GM21515 (cell line): ENCODE measurements around the gene PRSS33.

Experiments used
- ATAC-seq: cut with Tn5 transposase; IDR thresholded peaks from one replicate; pipeline ENCODE4 v1.9.1; 2021; ENCODE audit not compliant: unreplicated experiment

The PRSS33 gene

DNA sequence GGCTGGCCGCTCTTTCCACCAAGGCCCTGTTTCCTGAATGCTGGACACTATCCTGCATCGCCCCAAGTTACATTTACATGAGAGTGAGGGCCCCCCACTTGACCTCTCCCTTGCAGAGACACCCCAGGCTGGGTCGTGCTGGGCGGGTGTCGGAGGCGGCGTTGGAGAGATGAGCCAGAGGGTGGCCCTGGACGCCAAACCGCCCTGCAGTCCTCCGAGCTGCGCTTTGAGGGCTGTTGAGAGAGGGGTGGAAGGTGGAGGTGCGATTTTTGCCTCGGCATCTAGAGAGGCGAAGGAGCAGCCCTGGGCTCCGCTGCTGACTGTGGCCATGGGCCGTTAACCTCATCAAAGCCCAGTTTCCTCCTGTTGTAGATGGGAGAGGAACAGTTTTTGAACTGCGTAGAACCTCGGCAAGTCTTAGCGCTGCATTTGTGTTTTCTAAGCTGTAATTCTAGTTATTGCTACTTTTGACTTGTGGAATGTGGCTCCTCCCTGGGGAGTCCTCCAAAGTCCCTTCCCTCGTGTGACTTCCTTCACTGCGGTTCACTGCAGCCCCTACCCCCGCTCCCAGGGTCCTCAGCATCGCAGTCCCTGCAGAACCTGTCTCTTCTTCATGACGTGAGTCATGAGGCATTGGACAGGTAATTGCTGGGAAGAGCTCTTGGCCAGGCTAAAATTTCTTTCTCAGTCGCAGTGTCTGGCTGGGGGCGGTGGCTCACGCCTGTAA, 9.3 kb downstream of the PRSS33 start:
- peak; percentile 8 for ATAC-seq

DNA sequence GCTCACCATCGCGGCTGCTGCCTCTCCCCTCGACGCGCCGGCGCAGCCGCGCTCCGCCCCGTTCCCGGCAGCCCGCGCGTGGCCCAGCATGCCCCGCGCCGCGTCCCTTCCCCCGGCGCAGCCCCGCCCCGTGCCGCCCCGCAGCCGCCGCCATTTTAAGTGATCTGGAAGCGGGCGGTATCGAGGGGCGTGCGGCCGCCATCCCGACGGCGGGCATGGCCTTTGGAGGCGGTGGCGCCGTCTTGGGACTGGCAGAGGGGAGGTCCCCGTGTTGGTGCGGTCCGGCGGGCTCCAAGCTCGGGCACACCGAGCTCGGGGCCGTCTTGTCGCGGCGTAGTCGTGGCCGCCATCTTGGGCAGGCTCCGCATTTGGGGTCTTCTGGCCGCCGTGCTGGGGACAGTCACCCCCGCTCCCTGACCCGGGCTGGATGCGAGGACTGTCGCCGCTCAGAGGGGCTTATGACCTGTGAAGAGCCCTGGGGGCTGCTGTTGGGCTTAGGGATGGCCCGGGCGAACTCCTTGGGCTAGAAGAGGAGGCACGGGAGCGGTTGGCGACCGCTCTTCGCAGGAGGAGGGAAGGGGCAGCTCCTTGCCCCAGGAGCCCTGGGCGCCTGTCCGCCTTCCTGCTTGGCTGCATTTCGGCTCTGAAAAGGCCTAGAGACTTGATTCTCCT, 10.0 kb downstream of the PRSS33 start, which contains the start of gene ELOB:
ELOB (minus strand) TSS at position 50 of the 672 bp plus-strand sequence; CDS start at position 9, 41 bp downstream.
- peak; percentile 60 for ATAC-seq

DNA sequence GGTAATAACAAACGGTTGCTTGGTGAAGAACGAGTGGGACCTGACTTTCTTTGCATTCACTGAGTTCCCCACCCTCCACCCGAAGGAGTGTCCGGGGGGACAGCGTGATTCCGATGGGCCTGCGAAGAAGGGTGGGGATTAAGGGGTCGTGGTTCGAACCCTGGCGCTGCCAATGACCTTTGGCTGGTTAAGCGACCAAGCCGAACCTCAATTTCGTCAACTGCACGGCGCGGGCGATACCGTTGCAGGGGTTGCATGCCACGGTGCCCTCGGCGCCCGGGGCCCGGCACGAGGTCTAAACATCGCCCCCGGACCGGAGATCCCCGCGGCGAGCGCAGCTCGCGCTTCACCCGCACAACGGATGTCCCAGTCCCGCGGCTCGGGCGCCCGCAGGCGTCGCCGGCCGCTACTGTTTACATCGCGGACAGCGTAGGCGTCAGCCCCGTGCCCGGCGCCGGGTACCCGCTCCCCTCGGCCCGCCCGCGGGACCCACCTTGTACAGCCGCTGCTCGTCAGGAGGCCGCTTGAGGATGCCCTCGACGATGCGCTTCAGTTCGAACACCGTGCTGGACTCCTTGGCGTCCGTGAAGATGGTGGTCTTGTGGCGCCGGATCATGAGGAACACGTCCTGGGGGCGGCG, 10.7 kb downstream of the PRSS33 start:
- ATAC-seq: peak; percentile 14

DNA sequence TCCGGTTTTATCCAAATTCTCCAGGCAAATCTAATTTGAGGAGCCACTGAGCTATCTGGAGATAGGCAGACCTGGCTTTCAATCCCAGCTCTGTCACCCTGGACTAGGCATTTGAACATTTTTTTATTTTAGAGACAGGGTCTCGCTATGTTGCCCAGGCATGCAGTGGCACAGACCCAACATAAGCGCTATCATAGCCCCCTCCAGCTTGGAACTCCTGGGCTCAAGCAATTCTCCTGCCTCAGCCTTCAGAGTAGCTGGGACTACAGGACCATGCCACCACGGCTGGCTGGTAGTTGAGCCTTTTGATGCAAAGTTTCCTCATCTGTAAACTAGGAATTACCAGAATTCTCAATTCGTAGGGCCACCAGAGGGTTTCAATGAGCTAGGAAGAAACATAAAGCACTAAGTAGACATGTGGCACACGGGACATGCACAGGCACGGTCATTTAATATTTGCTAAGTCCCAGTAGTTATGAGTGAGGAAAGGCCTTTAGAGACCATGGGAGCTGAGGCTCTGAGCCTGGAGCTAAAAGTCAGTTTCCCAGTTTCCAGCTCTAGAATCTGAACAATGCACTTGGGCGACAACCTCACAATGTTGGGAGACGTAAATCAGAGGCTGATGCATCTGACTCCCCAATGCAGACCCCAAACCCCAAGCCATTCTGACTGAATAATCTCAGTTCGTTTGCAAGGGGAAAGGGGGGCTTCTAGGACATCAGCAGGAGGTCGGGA, 11.4 kb downstream of the PRSS33 start:
- no peak for ATAC-seq

DNA sequence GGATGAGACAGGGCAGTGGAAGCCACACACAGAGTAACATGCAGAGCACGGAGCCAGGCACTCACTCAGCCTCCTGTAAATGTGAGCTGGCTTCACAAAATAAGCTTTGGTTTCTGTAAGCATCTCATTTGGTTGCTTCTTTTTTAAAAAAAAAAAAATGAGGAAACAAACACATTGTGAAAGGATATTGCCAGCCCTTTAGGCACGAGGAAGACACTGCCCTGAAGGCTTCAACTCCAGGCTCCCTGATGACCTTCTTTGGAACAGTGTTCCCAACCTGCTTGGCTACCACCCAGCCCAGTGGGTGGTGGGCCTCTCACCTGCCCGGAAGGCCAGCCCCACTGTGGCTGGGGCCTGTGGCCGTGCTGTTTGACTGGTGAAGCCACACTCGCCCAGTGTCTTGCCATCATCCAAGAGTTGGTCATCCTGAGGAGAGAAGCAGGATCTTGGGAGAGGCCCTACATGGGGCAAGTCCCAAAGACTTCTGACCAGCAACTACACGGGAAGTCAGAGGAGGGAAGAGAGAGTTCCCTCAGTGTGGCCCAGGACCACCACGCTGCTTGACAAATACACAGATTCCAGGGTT, 12.1 kb downstream of the PRSS33 start:
- ATAC-seq: no peak

DNA sequence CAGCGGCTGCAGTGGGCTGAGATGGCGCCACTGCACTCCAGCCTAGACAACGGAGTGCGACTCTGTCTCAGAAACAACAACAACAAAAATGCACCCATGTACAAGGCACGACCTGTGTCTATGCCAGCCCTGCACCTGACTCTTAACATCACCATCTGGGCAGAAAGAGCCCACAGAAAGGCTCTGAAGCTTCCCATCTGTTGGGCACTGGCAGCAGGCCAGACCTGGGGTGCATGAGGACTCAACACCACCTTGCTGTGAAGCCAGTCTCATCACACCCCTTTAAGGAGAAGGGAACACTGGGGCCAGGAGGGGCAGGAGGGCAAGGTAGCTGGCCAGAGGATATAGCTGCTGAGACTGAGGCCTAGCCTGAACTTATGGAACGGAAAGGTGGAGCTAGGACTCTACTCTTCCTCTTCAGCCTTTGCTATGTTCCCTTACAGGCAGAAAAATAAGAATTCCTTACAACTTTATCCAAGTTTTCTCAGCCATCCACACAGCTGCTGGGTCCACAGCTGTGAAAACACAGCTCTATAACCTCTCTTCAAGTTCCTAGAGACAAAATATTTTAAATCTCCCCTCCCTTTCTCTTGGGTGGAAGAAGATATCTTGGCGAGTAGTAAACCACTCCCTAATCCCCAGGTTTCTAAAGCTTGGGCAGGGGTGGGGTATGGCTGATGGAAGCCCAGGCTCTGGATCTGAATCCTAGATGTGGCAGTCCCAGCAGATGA, 13.0 kb downstream of the PRSS33 start:
- ATAC-seq: no peak

DNA sequence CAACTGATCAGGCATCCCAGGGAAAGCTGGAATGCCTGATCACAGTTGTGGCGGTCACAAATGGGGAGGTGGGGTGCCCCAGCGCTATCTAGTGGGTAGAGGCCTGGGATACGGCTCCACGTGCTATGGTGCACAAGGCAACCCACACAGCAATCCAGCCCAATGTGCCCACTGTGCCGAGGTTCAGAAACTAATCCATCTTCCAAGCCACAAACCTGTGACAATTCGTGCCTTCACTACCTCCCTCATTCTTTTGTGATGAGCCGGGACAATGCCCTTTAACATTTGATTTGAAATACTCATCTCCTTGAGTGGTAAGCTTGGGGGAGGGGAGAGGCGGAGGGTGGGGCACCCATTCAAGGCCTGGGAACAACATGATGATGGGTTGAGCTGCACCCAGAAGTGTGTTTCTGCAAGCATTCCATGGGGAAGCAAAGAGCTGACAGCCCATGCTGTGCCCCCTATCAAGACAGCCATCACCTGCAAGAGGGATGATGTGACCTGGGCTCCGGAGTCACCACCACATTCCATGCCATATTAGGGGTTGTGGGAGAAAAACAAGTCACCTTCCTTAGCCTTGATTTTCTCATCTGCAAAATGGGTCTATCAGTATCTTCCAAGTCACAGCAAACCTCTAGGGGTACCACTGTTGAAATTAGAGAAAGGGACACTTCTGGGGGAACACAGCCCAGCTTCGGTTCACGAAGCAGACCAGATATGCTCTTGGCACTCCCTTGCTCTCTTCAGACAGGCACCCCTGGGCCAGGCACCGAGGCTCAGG, 14.0 kb downstream of the PRSS33 start:
- ATAC-seq: no peak

DNA sequence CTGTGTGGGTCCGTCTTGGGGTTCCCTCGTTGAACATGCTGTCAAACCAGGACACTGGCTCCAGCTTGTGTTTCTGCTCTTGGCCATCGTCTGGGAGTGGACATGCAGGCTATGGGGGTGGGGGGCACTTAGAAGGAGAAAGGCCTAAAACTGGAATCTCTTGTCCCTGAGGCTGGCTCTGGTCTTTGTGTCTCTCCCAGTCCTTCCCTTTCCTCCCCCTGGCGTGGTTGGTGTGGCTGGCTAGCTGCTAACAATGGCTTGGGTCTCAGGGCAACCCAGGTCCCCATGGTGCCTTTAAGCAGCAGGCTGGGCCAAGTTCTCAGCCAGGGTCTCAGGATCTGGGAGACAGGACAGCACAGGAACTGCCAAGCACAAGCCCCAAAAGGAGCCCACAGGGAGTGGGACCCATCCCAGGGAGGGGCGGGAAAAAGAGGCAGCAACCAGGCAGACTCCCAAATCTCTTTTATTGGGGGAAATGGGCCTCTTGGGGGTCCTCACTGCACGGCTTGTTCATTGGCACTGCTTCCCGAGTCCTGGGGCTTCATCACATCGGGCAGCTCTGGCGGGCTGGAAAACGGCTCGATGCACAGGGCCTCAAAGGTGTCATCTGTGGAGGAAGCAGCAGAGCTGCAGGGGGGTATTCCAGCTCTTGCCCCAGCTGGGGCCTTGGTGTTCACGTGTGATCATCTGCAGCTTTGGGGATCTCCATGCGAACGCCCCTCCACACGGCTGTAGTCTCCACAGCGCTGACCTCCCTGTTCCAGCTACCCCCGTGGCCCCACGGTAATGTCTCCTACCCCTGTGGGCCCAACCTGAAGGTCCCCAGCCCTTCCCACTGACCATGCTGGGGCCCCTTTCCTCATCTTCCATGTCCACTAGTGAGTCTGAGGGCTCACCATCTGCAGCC, 15.6 kb downstream of the PRSS33 start:
- no peak for ATAC-seq

DNA sequence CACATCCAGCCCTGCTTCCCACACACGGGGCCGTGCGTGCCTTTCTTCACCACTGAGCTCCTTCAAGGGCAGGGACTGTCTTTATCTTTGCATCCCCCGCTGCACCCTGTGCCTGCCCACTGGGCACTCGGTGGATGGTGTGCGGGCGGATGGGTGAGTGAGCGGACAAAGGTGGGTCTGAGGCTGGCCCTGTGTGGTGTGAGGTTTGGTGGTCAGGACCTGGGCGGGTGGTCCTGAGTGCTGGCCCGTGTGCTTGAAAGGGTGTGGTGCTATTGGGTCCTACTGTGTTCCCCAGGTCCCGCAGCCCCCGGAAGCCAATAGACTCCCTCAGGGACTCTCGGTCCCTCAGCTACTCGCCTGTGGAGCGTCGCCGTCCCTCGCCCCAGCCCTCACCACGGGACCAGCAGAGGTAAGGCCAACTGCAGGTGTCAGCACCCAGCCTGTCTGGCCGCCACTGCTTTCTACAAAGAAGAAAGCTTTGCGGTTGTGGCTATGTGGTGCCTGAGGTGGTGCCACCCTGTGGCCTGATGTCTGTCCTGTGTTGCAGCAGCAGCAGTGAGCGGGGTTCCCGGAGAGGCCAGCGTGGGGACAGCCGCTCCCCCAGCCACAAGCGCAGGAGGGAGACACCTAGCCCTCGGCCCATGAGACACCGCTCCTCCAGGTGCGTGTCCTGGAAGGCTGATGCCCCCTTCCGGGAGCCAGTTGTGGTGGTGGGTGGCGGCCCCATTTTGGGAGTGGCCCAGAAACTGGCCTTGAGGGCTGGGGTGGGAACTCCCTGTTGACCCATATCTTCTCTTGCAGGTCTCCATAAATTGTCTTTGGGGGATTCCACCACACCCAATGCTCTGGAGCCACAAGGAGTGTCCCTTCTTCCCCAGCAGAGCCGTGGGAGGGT, 17.1 kb downstream of the PRSS33 start:
- ATAC-seq: no peak

DNA sequence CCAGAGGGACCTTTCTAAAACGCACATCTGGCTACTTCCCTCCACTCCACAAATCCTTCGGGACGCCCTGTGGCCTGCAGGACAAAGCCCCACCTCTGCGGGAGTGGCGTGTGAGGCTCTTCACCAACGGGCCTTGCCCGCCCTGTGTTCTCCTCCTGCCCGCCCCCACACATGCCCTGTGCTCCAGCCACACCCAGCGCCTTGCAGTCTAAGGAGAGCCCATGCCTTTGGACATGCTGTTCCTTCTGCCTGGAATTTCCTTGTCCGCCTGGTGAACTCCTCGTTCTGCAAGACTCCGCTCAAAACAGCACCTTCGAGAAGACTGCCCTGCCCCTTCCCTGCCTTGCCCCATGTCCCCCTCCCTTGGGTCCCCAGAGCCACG, 17.7 kb downstream of the PRSS33 start:
- ATAC-seq: no peak

DNA sequence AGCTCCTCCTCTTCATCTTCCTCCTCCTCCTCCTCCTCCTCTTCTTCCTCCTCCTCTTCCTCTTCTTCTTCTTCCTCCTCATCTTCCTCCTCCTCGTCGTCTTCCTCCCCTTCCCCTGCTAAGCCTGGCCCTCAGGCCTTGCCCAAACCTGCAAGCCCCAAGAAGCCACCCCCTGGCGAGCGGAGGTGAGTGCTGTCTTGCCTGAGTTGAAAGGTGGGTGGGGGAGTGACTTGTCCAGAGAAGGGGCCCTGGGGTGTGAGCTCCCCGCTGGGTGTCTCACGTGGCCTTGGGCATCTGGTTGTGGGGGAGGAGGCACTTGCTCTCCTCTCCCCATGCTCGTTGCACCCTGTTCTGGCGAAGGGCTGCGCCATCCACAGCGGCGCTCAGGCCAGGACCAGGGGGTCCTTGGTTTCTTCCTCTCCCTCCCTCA, 18.2 kb downstream of the PRSS33 start:
- ATAC-seq: no peak

DNA sequence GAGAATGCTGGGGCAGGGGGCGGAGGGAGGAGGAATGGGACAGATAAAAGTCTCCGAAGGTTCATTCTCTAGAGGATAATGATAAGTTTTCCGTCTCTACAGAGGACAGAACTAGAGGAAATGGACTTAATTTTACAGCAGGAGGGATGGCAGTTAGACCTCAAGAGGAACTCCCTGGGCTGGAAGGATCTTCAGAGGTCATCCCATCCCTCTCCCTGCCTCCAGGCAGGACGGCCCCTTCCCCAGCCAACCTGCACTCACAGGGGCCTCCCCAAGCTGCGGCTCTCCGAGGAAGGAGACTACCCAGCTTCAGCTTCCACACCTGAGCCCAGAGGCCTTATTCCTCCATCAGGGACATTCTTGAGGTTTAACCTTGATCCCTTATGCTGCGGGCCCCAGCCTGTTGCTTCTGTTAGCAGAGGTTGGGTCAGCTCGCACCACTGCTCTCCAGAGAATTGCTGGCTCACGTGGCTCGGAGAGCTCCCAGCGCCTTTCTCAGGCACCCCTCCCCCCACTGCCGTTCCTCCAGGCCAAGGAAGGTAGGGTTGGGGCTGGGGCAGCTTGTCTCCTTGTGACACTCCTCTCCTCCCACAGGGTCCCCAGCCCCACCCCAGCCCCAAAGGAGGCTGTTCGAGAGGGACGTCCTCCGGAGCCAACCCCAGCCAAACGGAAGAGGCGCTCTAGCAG, 18.8 kb downstream of the PRSS33 start:
- no peak for ATAC-seq

DNA sequence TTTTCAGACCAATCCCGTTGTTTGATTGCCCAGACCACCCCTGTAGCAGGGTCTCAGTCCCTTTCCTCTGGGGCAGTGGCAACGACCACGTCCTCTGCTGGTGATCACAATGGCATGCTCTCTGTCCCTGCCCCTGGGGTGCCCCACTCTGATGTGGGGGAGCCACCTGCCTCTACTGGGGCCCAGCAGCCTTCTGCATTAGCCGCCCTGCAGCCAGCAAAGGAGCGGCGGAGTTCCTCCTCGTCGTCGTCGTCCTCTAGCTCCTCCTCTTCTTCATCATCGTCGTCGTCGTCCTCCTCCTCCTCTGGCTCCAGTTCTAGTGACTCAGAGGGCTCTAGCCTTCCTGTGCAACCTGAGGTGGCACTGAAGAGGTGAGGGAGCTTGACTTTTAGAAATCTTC, 19.5 kb downstream of the PRSS33 start:
- ATAC-seq: no peak

DNA sequence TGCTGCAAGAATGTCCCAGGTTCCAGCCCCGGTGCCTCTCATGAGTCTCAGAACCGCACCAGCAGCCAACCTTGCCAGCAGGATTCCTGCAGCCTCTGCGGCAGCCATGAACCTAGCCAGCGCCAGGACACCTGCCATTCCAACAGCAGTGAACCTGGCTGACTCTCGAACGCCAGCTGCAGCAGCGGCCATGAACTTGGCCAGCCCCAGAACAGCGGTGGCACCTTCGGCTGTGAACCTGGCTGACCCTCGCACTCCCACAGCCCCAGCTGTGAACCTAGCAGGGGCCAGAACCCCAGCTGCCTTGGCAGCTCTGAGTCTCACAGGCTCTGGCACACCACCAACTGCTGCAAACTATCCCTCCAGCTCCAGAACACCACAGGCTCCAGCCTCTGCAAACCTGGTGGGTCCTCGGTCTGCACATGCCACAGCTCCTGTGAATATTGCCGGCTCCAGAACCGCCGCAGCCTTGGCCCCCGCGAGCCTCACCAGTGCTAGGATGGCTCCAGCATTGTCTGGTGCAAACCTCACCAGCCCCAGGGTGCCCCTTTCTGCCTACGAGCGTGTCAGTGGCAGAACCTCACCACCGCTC, 20.1 kb downstream of the PRSS33 start:
- ATAC-seq: no peak

DNA sequence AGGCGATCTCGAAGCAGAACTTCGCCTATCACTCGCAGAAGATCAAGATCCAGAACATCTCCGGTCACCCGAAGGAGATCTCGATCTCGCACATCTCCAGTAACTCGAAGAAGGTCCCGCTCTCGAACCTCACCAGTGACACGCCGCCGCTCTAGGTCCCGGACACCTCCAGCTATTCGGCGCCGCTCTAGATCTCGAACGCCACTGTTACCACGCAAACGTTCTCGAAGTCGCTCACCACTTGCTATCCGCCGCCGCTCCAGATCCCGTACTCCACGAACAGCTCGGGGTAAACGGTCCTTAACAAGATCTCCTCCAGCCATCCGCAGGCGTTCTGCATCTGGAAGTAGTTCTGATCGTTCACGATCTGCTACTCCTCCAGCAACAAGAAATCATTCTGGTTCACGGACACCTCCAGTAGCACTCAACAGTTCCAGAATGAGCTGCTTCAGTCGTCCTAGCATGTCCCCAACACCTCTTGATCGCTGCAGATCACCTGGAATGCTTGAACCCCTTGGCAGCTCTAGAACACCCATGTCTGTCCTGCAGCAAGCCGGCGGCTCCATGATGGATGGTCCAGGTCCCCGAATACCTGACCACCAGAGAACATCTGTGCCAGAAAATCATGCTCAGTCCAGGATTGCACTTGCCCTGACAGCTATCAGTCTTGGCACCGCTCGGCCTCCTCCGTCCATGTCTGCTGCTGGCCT, 20.8 kb downstream of the PRSS33 start:
- ATAC-seq: no peak
